K562 (cell line): ENCODE measurements around the gene AQP2. TPM values are rescaled to one million over a fixed set of nuclear protein-coding genes. Genes with fewer than 3 reads are reported as not detected.

Source experiments
- ATAC-seq: fragments of 200-7000 bp; cut with Tn5 transposase; 3 replicates; pipeline ENCODE4 v1.9.1; 2020; ENCODE audit warnings: moderate library complexity
- BruUV-seq: library from RNA; stranded (reverse); fragments of 400-500 nt; replicated peaks from 2 replicates; lab custom pipeline; 2021; lab: Mats Ljungman, UMichigan
- CTCF ChIA-PET: fragments of 300-600 bp; formaldehyde crosslinking; extraction: SDS; loops from one replicate; lab custom pipeline; 2021; ENCODE audit warnings: low intra/inter-chr PET ratio; lab: Yijun Ruan, JAX
- POLR2A ChIA-PET: fragments of 300-600, 350-650 bp; sonication (Branson Sonifier 250); formaldehyde crosslinking; extraction: SDS; loops from one replicate; lab custom pipeline; 2021; ENCODE audit warnings: antibody characterized with exemption, inconsistent platforms; lab: Yijun Ruan, JAX
- DNase-seq, 4 experiments: peaks; one replicate each; pipeline versions ENCODE4 v3.0.0 to v3.0.0-alpha.2; 2011 to 2018; ENCODE audit warnings: low spot score in 3 of 4, mixed read lengths in 3 of 4; ENCODE audit errors: extremely low read depth in 1 of 4
- FAIRE-seq: peaks from 2 replicates; lab custom pipeline; 2011; peaks lifted over from hg19 to GRCh38; lab: Jason Lieb, UNC
- H2AFZ ChIP-seq: 2 replicates; pipeline ENCODE4 v1.6.0; 2011; ENCODE audit warnings: low read depth, low read length, control low read depth, inconsistent platforms
- H3K27ac ChIP-seq: fragments of 200-600 bp; 3 replicates; pipeline ENCODE4 v1.8.0; 2011; ENCODE audit warnings: low read depth, mild to moderate bottlenecking, control low read depth, inconsistent platforms, low read length, moderate library complexity, mixed read lengths; ENCODE audit errors: extremely low read depth
- H3K27me3 ChIP-seq, 2 experiments: fragments of 300-600 bp in 1 of 2; 2 replicates in 1 of 2; 3 replicates in 1 of 2; pipeline versions ENCODE4 v1.6.0 to v1.8.0; 2011; ENCODE audit warnings: inconsistent platforms in 2 of 2, low read length in 2 of 2, mild to moderate bottlenecking in 1 of 2, mixed read lengths in 1 of 2, moderate library complexity in 1 of 2; ENCODE audit not compliant: control insufficient read depth in 2 of 2, insufficient read depth in 2 of 2
- H3K36me3 ChIP-seq: fragments of 300-600 bp; 3 replicates; pipeline ENCODE4 v1.8.0; 2011; ENCODE audit warnings: mild to moderate bottlenecking, low read length, inconsistent platforms; ENCODE audit not compliant: control insufficient read depth, insufficient read depth
- H3K4me1 ChIP-seq, 2 experiments: fragments of 200-600 bp in 1 of 2; replicated peaks in 1 of 2; 2 replicates in 1 of 2; 3 replicates in 1 of 2; pipeline versions ENCODE4 v1.5.1 to v1.8.0; 2011; ENCODE audit warnings: inconsistent platforms in 2 of 2, low read length in 2 of 2, mild to moderate bottlenecking in 1 of 2, mixed read lengths in 1 of 2, moderate library complexity in 1 of 2; ENCODE audit not compliant: control insufficient read depth in 2 of 2, insufficient read depth in 2 of 2
- H3K4me2 ChIP-seq: 2 replicates; pipeline ENCODE4 v1.6.1; 2011; ENCODE audit warnings: low read length, control low read depth, inconsistent platforms, mixed read lengths; ENCODE audit not compliant: insufficient read depth
- H3K4me3 ChIP-seq: fragments of 200-600 bp; sonication (generic), shearing (Covaris generic); 2 replicates; pipeline ENCODE4 v1.5.1; 2016; ENCODE audit warnings: control low read depth, inconsistent platforms
- H3K79me2 ChIP-seq: fragments of 200-600 bp; 3 replicates; pipeline ENCODE4 v1.8.0; 2011; ENCODE audit warnings: low read length, inconsistent platforms; ENCODE audit not compliant: control insufficient read depth, insufficient read depth
- H3K9ac ChIP-seq, 2 experiments: 2 replicates each; pipeline versions ENCODE4 v1.6.0 to v1.6.1; 2011; ENCODE audit warnings: low read depth in 2 of 2, low read length in 2 of 2, control low read depth in 1 of 2, inconsistent platforms in 1 of 2, mild to moderate bottlenecking in 1 of 2, mixed read lengths in 1 of 2; ENCODE audit not compliant: insufficient read depth in 1 of 2
- H3K9me1 ChIP-seq: one replicate; pipeline ENCODE4 v1.6.0; 2011; ENCODE audit warnings: inconsistent platforms, mild to moderate bottlenecking, low read length, moderate library complexity; ENCODE audit not compliant: control insufficient read depth, insufficient read depth
- H3K9me3 ChIP-seq: replicated peaks from 2 replicates; pipeline ENCODE4 v1.5.1; 2011; ENCODE audit warnings: low read depth, low read length, inconsistent platforms; ENCODE audit not compliant: control insufficient read depth, insufficient read depth
- H4K20me1 ChIP-seq: replicated peaks from 2 replicates; pipeline ENCODE4 v1.6.1; 2011; ENCODE audit warnings: low read length, inconsistent platforms, mixed read lengths; ENCODE audit not compliant: control insufficient read depth, insufficient read depth
- BHLHE40 ChIP-seq: IDR thresholded peaks from 2 replicates; pipeline ENCODE4 v1.6.1; 2011; ENCODE audit warnings: low read length, improper control_type of control experiment
- CBX8 ChIP-seq: fragments of 200-600 bp; sonication (generic); IDR thresholded peaks from 2 replicates; pipeline ENCODE4 v1.6.1; 2012; ENCODE audit warnings: borderline replicate concordance, mixed run types, low read depth, mild to moderate bottlenecking, moderate library complexity, mixed read lengths, low read length, control low read depth, inconsistent platforms; ENCODE audit not compliant: poor library complexity, severe bottlenecking; ENCODE audit errors: extremely low read depth
- CGGBP1 ChIP-seq: fragments of 250-450 bp; sonication (Bioruptor Pico); IDR thresholded peaks from 2 replicates; pipeline ENCODE4 v1.9.0; 2021; ENCODE audit warnings: mild to moderate bottlenecking
- HMGN3 ChIP-seq: IDR thresholded peaks from 2 replicates; pipeline ENCODE4 v1.6.1; 2011; ENCODE audit warnings: borderline replicate concordance, low read depth, mild to moderate bottlenecking, mixed read lengths, low read length; ENCODE audit not compliant: insufficient read length; ENCODE audit errors: extremely low read depth
- MNT ChIP-seq, 2 experiments: fragments of 450-650 bp; conservative IDR thresholded peaks; 2 replicates each; pipeline ENCODE4 v1.6.1; 2017; ENCODE audit warnings: mild to moderate bottlenecking in 2 of 2, moderate library complexity in 2 of 2
- MTA2 ChIP-seq: fragments of 450-650 bp; IDR thresholded peaks from 2 replicates; pipeline ENCODE4 v1.6.1; 2016; ENCODE audit warnings: low read depth
- PTRF ChIP-seq: fragments of 450-650 bp; IDR thresholded peaks from 2 replicates; pipeline ENCODE4 v1.6.1; 2016; ENCODE audit warnings: mild to moderate bottlenecking, missing genetic modification characterization, missing compliant biosample characterization
- SNRNP70 ChIP-seq: fragments of 200-400 bp; formaldehyde crosslinking; optimal IDR thresholded peaks from 2 replicates; pipeline ENCODE3; 2017; ENCODE audit warnings: low read depth, low read length
- TAF7 ChIP-seq: fragments of 450-650 bp; IDR thresholded peaks from 2 replicates; pipeline ENCODE4 v1.6.1; 2016; ENCODE audit warnings: missing genetic modification characterization, missing compliant biosample characterization
- TAL1 ChIP-seq: fragments of 450-650 bp; IDR thresholded peaks from 2 replicates; pipeline ENCODE4 v1.6.1; 2016; ENCODE audit warnings: mild to moderate bottlenecking
- TEAD1 ChIP-seq, 2 experiments: fragments of 450-650 bp in 1 of 2; sonication (generic) in 1 of 2; formaldehyde crosslinking; IDR thresholded peaks; 2 replicates each; pipeline versions ENCODE4 v1.4.0 to v1.8.0; 2020 to 2022; ENCODE audit warnings: mild to moderate bottlenecking in 2 of 2, missing genetic modification reagents in 1 of 2
- XRCC3 ChIP-seq: fragments of 450-650 bp; IDR thresholded peaks from 2 replicates; pipeline ENCODE4 v1.6.1; 2017; ENCODE audit warnings: mild to moderate bottlenecking, moderate library complexity
- ZC3H11A ChIP-seq: IDR thresholded peaks from 2 replicates; pipeline ENCODE4 v1.6.1; 2012; ENCODE audit warnings: low read depth, low read length, improper control_type of control experiment
- ZNF174 ChIP-seq: fragments of 250-450 bp; sonication (Bioruptor Pico); IDR thresholded peaks from 2 replicates; pipeline ENCODE4 v1.4.0; 2020; ENCODE audit warnings: mild to moderate bottlenecking
- ZNF212 ChIP-seq: fragments of 450-650 bp; formaldehyde crosslinking; IDR thresholded peaks from 2 replicates; pipeline ENCODE4 v1.4.0; 2020; ENCODE audit warnings: mild to moderate bottlenecking
- ZNF263 ChIP-seq: sonication (generic); formaldehyde crosslinking; IDR thresholded peaks from 2 replicates; pipeline ENCODE4 v1.8.0; 2022; ENCODE audit warnings: mild to moderate bottlenecking, missing genetic modification reagents, borderline replicate concordance
- ZNF354B ChIP-seq: fragments of 250-450 bp; sonication (Bioruptor Pico); IDR thresholded peaks from 2 replicates; pipeline ENCODE4 v1.4.0; 2020
- ZNF445 ChIP-seq: fragments of 250-450 bp; sonication (Bioruptor Pico); IDR thresholded peaks from 2 replicates; pipeline ENCODE4 v1.4.0; 2020; ENCODE audit warnings: low read depth, mild to moderate bottlenecking, moderate library complexity
- WGBS: fragments of 100-300 bp; shearing (Covaris generic); methylation state at CpG from one replicate; pipeline ENCODE4 v1.1.6; 2016; ENCODE audit warnings: low coverage, mixed read lengths; ENCODE audit not compliant: insufficient coverage; ENCODE audit errors: missing lambda C conversion rate; 5-methylcytosine and 5-hydroxymethylcytosine counted together
- in situ Hi-C: fragments of 300-500 bp; cut with MboI; formaldehyde crosslinking; loops from 4 replicates; pipeline ENCODE4 v1.15.0; 2018; ENCODE audit warnings: inconsistent platforms, mixed read lengths
- intact Hi-C: fragments of 100-400 bp; cut with micrococcal nuclease; formaldehyde crosslinking; loops from 2 replicates; pipeline ENCODE4 v1.14.2; 2022
- polyA plus RNA-seq, 8 experiments: library from polyadenylated mRNA; depleted of rRNA in 4 of 8; stranded (reverse) in 5 of 8; unstranded in 3 of 8; fragments of >200 nt; fragmentation: Nextera tagmentation in 2 of 8; fragmentation: Illumina TruSeq in 1 of 8; extraction: Ambion mirVana in 2 of 8; extraction: Trizol in 1 of 8; gene quantifications; 2 replicates each; pipeline versions ENCODE4 v1.2.1 to v1.2.3, GENCODE V29; 2011 to 2014; ENCODE audit warnings: inconsistent platforms in 1 of 8, missing spikeins in 1 of 8
- total RNA-seq, 7 experiments: library from RNA; depleted of rRNA in 6 of 7; stranded (reverse); fragments of >200 nt in 6 of 7; fragmentation: Illumina TruSeq in 2 of 7; extraction: Trizol in 2 of 7; gene quantifications; 2 replicates each; pipeline versions ENCODE4 v1.2.1 to v1.2.3, GENCODE V29; 2011 to 2021; ENCODE audit warnings: low replicate concordance in 1 of 7
- TF ChIP-seq, protein P1 (sequence below): fragments of 450-650 bp; IDR thresholded peaks from 2 replicates; pipeline ENCODE4 v1.6.1; 2017; ENCODE audit warnings: antibody characterized with exemption

AQP2 gene
- total and polyA plus RNA-seq, 9 of the 15 experiments (the other 6 are each of a cell fraction or from before 2014, with no cell fraction given) = not detected

DNA sequence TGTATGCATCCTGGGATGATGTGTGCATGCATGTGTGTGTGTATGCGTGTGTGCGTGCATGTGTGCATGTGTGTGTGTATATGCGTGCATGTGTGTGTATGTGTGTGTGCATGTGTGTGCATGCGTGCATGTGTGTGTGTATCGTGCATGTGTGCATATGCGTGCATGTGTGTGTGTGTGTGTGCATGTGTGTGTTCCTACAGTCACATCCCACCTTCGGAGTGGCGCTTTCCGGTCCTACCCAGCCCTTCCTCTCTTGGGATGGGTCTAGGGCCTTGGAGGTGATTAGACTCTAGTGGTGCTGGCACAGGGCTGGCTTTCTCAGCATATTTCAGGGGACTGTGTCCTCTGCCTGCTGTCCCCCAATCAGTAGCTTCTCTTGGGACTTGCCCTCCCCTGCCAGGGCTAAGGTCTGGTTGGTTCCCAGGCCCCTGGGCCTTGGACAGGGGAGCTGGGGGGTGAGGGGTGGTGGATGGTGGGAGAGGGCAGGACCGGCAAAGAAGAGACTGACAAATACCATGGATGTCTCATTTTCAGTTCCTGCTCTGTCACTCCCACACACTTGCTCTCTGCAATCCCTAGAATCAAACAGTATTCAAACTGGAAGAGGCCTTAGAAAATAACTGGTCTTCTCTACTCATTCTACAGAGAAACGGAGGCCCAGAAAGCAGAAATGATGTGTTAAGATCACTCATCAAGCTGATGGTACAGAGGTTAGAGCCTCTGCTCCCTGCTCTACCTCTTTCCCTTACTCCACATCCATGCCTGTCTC lies 24.9 kb upstream of the AQP2 start:
- ChIA-PET CTCF (no interaction called here), POLR2A (interaction anchor here (0.6 to 0.8 kb wide), 3 partner anchors 10 to 185 kb away, joined by 3 read pairs; no protein-coding TSS in a partner anchor)
- intact Hi-C loops (no loop called here), in situ Hi-C loops (no loop called here)
- H3K36me3 ChIP-seq = no peaks in the 10 kb centered on the region
- no peak overlapping the region for H2AFZ ChIP-seq
- TF ChIP-seq MNT (conservative IDR thresholded peaks at IDR 0.05) = no peak
- no peak for TF ChIP-seq ZNF263
- TF ChIP-seq PTRF (tag) = no peak
- TF ChIP-seq ZNF445 (CRISPR knock-in tag) = no peak
- TF ChIP-seq TAL1 = no peak
- TF ChIP-seq TEAD1 (CRISPR knock-in tag; IDR thresholded peaks at IDR 0.05) = no peak
- no peak for TF ChIP-seq BHLHE40
- TF ChIP-seq TAF7 (tag) = no peak
- no peak for TF ChIP-seq MTA2
- no peak for TF ChIP-seq ZC3H11A
- no peak for TF ChIP-seq CGGBP1 (CRISPR knock-in tag)
- TF ChIP-seq SNRNP70 = no peak
- no peak for TF ChIP-seq ZNF354B (CRISPR knock-in tag)
- TF ChIP-seq ZNF174 = no peak
- TF ChIP-seq XRCC3 = no peak
- no peak for TF ChIP-seq ZNF212 (CRISPR knock-in tag)
- TF ChIP-seq, protein P1, sequence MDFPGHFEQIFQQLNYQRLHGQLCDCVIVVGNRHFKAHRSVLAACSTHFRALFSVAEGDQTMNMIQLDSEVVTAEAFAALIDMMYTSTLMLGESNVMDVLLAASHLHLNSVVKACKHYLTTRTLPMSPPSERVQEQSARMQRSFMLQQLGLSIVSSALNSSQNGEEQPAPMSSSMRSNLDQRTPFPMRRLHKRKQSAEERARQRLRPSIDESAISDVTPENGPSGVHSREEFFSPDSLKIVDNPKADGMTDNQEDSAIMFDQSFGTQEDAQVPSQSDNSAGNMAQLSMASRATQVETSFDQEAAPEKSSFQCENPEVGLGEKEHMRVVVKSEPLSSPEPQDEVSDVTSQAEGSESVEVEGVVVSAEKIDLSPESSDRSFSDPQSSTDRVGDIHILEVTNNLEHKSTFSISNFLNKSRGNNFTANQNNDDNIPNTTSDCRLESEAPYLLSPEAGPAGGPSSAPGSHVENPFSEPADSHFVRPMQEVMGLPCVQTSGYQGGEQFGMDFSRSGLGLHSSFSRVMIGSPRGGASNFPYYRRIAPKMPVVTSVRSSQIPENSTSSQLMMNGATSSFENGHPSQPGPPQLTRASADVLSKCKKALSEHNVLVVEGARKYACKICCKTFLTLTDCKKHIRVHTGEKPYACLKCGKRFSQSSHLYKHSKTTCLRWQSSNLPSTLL = no peak
- no peak for TF ChIP-seq HMGN3
- no peak for TF ChIP-seq CBX8
- BruUV-seq = no TSS peak
- FAIRE-seq = peak; percentile 11
- WGBS = 44% methylated on average over 9 of the region's 11 CpGs
- no peaks in the 10 kb centered on the region; a peak in 1 of 5 replicates for H3K4me1 ChIP-seq
- H3K27ac ChIP-seq = no peak overlapping the region
- ATAC-seq = no peak
- H3K4me3 ChIP-seq = no peak overlapping the region
- peaks cover 8 to 31% of the 10 kb centered on the region in 2 experiments; a peak in 3 of 5 replicates for H3K27me3 ChIP-seq
- DNase-seq = no peak
- H3K9me3 ChIP-seq = no peaks in the 10 kb centered on the region
- no peaks in the 10 kb centered on the region for H3K79me2 ChIP-seq
- no peak overlapping the region for H3K4me2 ChIP-seq
- H3K9ac ChIP-seq = no peak overlapping the region
- no peaks in the 10 kb centered on the region for H4K20me1 ChIP-seq
- H3K9me1 ChIP-seq = no peaks in the 10 kb centered on the region
